Spleen (tissue), 7 donors: ENCODE data around the gene PLEKHA5.

ENCODE experiments used
- CTCF ChIP-seq, 11 experiments: fragments of 200-600 bp in 7 of 11; fragments of 450-650 bp in 4 of 11; sonication (generic) in 4 of 11; IDR thresholded peaks in 8 of 11; conservative IDR thresholded peaks in 3 of 11; 1 replicate in 7 of 11; 2 replicates in 4 of 11; pipeline versions ENCODE4 v1.4.0 to v1.8.0; 2016 to 2021; ENCODE audit warnings: antibody characterized with exemption in 11 of 11, inconsistent platforms in 4 of 11, mild to moderate bottlenecking in 1 of 11
- POLR2AphosphoS5 ChIP-seq, 3 donors: sonication (generic); formaldehyde crosslinking; IDR thresholded peaks; one replicate each; pipeline ENCODE4 v1.5.1; 2017; ENCODE audit warnings: antibody characterized with exemption in 3 of 3
- donor health status: DM: no; HTN: no; CAD: no; lungs with moderate emphysema.
- donor health status: DM: no; HTN: no; CAD: no.
- donor health status: DM: no; HTN: no; CAD: no.

DNA sequence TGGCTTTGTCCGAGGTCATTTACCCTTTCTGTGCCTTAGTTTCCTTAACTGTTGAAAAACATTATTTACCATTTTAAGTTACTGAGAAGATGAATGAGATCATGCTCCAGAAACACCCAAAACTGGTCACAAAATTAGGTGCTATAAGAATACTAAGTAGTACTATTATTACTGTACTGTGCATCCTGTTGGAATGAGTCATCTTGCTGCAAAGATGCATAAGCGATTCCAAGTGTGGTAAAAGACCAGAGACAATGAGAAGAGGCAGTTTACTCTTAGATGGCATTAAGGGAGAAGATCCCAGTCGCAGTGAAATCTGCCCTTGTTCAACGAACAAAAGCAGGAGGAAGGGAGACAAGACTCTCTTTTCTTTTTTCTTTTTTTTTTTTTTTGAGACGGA is 4.2 kb upstream of the PLEKHA5 start:
- TF ChIP-seq CTCF (IDR thresholded peaks at IDR 0.05 in 8 of 11, conservative IDR thresholded peaks at IDR 0.05 in 3 of 11) (no peak), POLR2AphosphoS5 (IDR thresholded peaks at IDR 0.05) (no peak)
